Spinal cord (tissue), 10 donors: ENCODE data around the gene NUP35. TPM values are rescaled to one million over a fixed set of nuclear protein-coding genes. Genes with fewer than 3 reads are reported as not detected.

ENCODE experiments used
- DNase-seq, 6 donors: peaks; one replicate each; pipeline versions ENCODE4 v3.0.0 to v3.0.0-alpha.2; 2013 to 2015; ENCODE audit warnings: low spot score in 6 of 6, low read depth in 4 of 6
- H3K27ac ChIP-seq: one replicate; pipeline ENCODE4 v1.5.1; 2013; ENCODE audit warnings: low read depth, low read length, control low read depth
- H3K27me3 ChIP-seq: one replicate; pipeline ENCODE4 v1.6.1; 2013; ENCODE audit warnings: low read length; ENCODE audit not compliant: control insufficient read depth, insufficient read depth
- H3K36me3 ChIP-seq: one replicate; pipeline ENCODE4 v1.6.1; 2013; ENCODE audit warnings: low read length; ENCODE audit not compliant: control insufficient read depth, insufficient read depth
- H3K4me1 ChIP-seq: one replicate; pipeline ENCODE4 v1.6.1; 2013; ENCODE audit warnings: low read length; ENCODE audit not compliant: control insufficient read depth, insufficient read depth
- H3K4me3 ChIP-seq: one replicate; pipeline ENCODE4 v1.5.1; 2013; ENCODE audit warnings: low read depth, low read length, control low read depth
- H3K9me3 ChIP-seq: one replicate; pipeline ENCODE4 v1.6.1; 2013; ENCODE audit warnings: low read length; ENCODE audit not compliant: control insufficient read depth, insufficient read depth
- WGBS: methylation state at CpG from one replicate; pipeline ENCODE4 v1.1.5; 2013; ENCODE audit warnings: missing lambda C conversion rate; ENCODE audit not compliant: insufficient coverage; 5-methylcytosine and 5-hydroxymethylcytosine counted together
- polyA plus RNA-seq, 2 donors: library from polyadenylated mRNA; unstranded; fragments of 120-200 nt; gene quantifications; one replicate each; pipeline ENCODE4 v1.2.1, GENCODE V29; 2013; ENCODE audit not compliant: insufficient read length in 2 of 2
- total RNA-seq, 2 donors: library from RNA; depleted of rRNA in 1 of 2; stranded (reverse); fragments of 120-200 nt in 1 of 2; fragments of >200 nt in 1 of 2; gene quantifications; one replicate each; pipeline versions ENCODE4 v1.2.3 to v1.2.4, GENCODE V29; 2013 to 2014
- donor health status: healthy.

NUP35 gene
- total and polyA plus RNA-seq, 4 donors = 24.7 to 37.4 (median 28.1) TPM

- Histone ChIP-seq H3K4me3 (no peak overlapping the region), H3K27ac (no peak overlapping the region), H3K4me1 (no peaks in the 10 kb centered on the region), H3K36me3 (no peaks in the 10 kb centered on the region), H3K9me3 (no peaks in the 10 kb centered on the region), H3K27me3 (no peaks in the 10 kb centered on the region)
- WGBS = no CpG with 5 or more reads among the region's 2 CpGs
- no peak for DNase-seq
Observed at GRCh38 chr2:183091954-183092345, 32.3 kb upstream of the NUP35 start.

GRCh38 chr2:183093857-183094657, 30.2 kb upstream of the NUP35 start:
- Histone ChIP-seq H3K4me3 (no peak overlapping the region), H3K4me1 (no peaks in the 10 kb centered on the region), H3K9me3 (no peaks in the 10 kb centered on the region), H3K36me3 (no peaks in the 10 kb centered on the region), H3K27me3 (no peaks in the 10 kb centered on the region), H3K27ac (no peak overlapping the region)
- WGBS = no CpG with 5 or more reads among the region's 2 CpGs
- no peak for DNase-seq

GRCh38 chr2:183105402-183106134, 18.7 kb upstream of the NUP35 start:
- WGBS = 90% methylated on average over 2 of the region's 4 CpGs
- DNase-seq = no peak
- no peak overlapping the region for H3K4me3 ChIP-seq
- no peak overlapping the region for H3K27ac ChIP-seq
- H3K9me3 ChIP-seq = no peaks in the 10 kb centered on the region
- no peaks in the 10 kb centered on the region for H3K36me3 ChIP-seq
- no peaks in the 10 kb centered on the region for H3K4me1 ChIP-seq
- H3K27me3 ChIP-seq = no peaks in the 10 kb centered on the region

- Histone ChIP-seq H3K4me3 (no peak overlapping the region), H3K9me3 (no peaks in the 10 kb centered on the region), H3K4me1 (no peaks in the 10 kb centered on the region), H3K27me3 (no peaks in the 10 kb centered on the region), H3K27ac (no peak overlapping the region), H3K36me3 (no peaks in the 10 kb centered on the region)
- no peak for DNase-seq
- WGBS = no CpG with 5 or more reads among the region's 3 CpGs
Observed at GRCh38 chr2:183112577-183112976, 11.7 kb upstream of the NUP35 start.

- Histone ChIP-seq H3K36me3 (no peaks in the 10 kb centered on the region), H3K4me3 (no peak overlapping the region), H3K4me1 (no peaks in the 10 kb centered on the region), H3K9me3 (no peaks in the 10 kb centered on the region), H3K27me3 (no peaks in the 10 kb centered on the region), H3K27ac (no peak overlapping the region)
- no peak for DNase-seq
- 85% methylated on average over 2 of the region's 2 CpGs for WGBS
Observed at GRCh38 chr2:183113630-183114029, 10.6 kb upstream of the NUP35 start.

GRCh38 chr2:183117226-183117625, 7.0 kb upstream of the NUP35 start:
- Histone ChIP-seq H3K4me3 (no peak overlapping the region), H3K4me1 (no peaks in the 10 kb centered on the region), H3K27me3 (no peaks in the 10 kb centered on the region), H3K36me3 (no peaks in the 10 kb centered on the region), H3K9me3 (no peaks in the 10 kb centered on the region), H3K27ac (no peak overlapping the region)
- no peak for DNase-seq
- WGBS = 85% methylated on average over 2 of the region's 3 CpGs

GRCh38 chr2:183123117-183123958, 905 bp upstream of the NUP35 start:
- Histone ChIP-seq H3K9me3 (no peaks in the 10 kb centered on the region), H3K4me1 (peaks cover 4% of the 10 kb centered on the region), H3K4me3 (peak overlapping the region; percentile 81), H3K27ac (peak overlapping the region; percentile 91), H3K27me3 (no peaks in the 10 kb centered on the region), H3K36me3 (peaks cover 2% of the 10 kb centered on the region)
- WGBS = no CpG with 5 or more reads among the region's 17 CpGs
- DNase-seq = peak in 2 of 6 donors; percentile 5 to 22

- Histone ChIP-seq H3K36me3 (peaks cover 2% of the 10 kb centered on the region), H3K27ac (peak overlapping the region; percentile 91), H3K27me3 (no peaks in the 10 kb centered on the region), H3K4me1 (peaks cover 4% of the 10 kb centered on the region), H3K4me3 (peak overlapping the region; percentile 81), H3K9me3 (no peaks in the 10 kb centered on the region)
- no peak for DNase-seq
- WGBS = 0% methylated on average over 3 of the region's 7 CpGs
Observed at GRCh38 chr2:183123959-183124221, 353 bp upstream of the NUP35 start.

- Histone ChIP-seq H3K27me3 (no peaks in the 10 kb centered on the region), H3K36me3 (peaks cover 2% of the 10 kb centered on the region), H3K27ac (peak overlapping the region; percentile 91), H3K4me3 (peak overlapping the region; percentile 81), H3K4me1 (peaks cover 4% of the 10 kb centered on the region), H3K9me3 (no peaks in the 10 kb centered on the region)
- no peak for DNase-seq
- 0% methylated on average over 1 of the region's 10 CpGs for WGBS
Observed at GRCh38 chr2:183124957-183125255, 663 bp downstream of the NUP35 start.
